Activated CD4-positive, alpha-beta T cell treated with anti-CD3 and anti-CD28 coated beads, Interleukin-10, Interleukin-2, amounts not matched to agents 100 ng/mL and 50 ng/mL, durations not matched to agents 16 hours and 8 hours (primary cell): ENCODE results near the gene SYK.

Source experiments
- DNase-seq: peaks from one replicate; pipeline ENCODE4 v3.0.0-alpha.2; 2020

The SYK gene

GRCh38 chr9:90826326-90827020 is 24.9 kb downstream of the SYK start:
- no peak for DNase-seq

DNA sequence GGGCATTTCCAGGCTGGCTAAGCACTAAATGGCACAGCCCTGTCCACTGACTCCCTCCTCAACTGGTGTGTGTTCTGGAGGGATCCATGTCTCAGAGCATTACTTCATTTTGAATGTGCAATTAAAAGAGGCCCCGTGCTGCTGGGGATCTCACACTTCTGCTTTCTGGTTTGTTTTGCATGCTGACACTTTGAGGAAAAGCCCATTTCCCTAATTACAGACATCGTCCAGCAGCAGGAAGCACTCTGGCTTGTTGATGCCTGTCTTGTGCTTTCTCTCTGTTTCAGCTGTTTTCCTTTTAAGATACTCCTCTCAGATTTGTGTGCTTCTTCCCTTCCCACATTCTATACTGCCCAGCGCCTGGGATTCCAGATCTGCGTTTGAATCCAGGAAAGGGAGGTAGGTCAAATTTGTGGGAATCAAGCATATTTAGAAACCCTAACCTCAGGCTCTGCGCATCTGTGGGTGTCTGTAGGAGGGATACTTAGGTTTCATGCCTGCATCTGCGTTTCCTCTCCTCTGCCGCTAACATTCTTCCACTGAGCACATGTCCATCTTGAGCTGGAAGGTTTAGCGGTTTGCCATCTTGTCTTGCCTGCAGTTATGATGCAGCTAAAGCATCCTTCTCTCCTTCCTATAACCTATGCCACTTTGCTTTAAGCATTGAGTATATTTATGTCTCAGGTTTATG is 25.7 kb downstream of the SYK start:
- no peak for DNase-seq

DNA sequence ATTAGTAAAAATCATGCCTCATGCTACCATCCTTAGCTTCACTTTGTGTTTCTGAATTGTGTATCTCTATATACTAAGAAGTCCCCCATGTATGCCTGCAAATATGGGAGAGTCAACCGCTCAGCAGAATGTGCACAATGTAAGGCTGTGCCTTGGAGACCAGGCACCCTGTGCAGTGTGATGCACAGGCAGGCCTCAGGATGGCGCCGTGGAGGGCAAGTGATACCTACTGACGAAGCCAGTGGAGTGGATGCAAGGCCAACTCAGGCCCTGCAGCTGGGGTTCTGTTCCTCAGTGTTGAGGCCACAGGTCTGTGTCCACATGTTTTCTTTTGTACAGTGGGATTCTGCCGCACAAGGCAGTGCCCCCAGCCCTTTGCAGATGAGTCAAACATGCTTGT is 28.4 kb downstream of the SYK start:
- DNase-seq = no peak

DNA sequence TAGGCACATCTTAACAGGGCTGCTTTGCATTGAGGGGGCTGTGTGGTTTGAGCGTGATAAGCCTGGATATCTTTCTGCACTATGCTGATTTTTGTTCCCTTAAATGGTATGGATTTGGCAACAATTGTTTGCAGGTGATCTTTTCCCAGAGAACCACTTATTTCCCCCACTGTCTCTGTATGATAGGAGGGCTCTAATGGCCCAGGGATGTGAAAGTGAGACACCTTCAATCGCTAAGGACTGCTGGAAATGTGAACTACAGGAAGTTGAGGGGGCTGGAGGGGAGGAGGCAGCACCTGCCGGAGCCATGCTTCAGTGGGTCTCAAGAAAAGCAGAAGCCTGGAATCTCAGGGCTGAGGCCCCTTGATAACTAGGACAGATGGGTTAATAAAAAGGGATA is 29.4 kb downstream of the SYK start:
- no peak for DNase-seq

DNA sequence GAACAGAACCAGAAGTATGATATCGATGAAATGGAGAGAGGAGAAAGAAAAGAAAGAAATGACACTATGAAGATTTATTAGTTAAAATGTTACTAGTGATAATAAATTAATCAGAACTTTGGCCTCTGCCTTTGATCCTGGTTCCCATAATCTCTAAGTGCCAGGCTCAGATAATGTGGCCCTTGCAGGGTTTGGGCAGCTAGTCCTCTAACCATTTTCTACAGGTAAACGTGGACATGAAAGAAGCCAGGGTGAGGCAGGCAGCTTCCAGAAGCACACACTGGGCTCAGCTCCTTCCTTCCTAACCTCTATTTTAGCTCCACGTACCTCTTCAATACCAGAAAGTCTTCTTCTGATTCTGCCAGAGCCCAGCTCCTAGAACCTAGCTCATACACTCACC is 30.6 kb downstream of the SYK start:
- DNase-seq = no peak

- DNase-seq = no peak
Observed at GRCh38 chr9:90834828-90835595, 33.4 kb downstream of the SYK start.

GRCh38 chr9:90836411-90837080 is 34.9 kb downstream of the SYK start:
- DNase-seq = no peak

DNA sequence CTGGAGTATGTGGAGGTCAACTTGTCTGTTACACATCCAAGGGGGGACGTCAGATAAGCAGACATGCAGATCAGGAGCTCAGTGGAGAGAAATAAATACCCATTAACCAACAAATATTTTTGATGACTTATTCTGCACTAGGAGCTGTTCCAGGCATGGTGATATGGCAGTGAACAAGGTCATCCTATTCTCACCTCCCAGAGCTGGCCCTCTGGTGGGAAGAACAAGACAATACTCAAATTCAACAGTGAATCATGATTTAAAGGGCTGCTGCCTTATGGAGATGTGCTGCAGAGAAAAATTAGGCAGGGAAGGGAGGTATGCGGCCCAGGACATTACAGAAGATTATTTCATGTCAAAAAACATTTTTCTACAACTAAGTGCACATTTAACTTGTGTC is 36.5 kb downstream of the SYK start:
- no peak for DNase-seq

DNA sequence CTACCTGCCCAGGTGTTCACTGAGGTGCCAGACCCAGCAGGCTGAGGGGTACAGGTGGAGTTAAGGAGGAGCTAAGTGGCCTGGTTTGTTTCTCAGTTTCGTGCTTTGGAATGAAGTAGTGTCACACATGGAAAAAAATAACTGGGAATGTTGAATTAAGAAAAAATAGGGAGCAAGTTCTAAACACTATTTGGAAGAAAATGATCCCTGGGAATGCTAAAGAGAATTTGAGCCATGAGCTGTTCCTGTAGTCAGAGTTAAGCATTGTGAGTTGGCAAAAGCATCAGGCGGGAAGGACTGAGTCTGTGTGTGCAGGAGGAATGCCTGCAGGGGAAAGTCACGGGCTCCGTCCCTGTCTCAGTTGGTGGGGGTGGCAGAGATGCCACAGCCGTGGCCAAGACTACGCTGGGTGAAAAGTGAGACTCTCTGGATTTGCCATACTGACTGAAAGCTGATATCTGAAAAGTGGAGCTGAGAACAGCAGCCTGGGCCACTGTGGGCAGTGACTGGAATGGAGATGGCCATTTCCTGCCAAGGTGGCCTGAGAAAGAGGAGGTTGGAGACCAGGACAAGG is 37.0 kb downstream of the SYK start:
- DNase-seq = no peak

DNA sequence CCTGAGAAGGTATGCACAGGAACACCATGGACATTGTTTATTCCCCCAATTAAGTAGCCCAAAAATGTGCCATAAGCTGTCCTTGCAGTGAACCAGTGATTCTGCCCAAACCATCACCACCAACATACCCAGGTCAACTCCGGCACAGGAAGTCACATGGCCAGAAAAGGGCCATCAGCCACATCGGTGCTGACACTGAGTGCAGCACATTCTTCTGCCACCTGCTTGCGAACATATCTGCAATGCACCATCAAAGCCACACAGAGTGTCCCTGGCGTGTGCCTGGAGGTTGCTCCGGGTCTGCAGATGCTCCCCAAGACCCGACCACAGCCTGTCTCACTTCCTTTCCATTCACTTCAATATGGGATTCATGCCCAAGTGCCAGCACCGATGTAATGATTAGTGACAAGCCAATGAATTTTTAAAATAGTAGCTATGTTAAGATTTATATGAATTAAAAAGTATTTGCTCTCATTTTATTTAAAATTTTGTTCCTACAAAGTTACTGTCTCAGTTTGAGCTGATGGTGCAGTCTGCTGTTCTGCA is 37.6 kb downstream of the SYK start:
- no peak for DNase-seq

DNA sequence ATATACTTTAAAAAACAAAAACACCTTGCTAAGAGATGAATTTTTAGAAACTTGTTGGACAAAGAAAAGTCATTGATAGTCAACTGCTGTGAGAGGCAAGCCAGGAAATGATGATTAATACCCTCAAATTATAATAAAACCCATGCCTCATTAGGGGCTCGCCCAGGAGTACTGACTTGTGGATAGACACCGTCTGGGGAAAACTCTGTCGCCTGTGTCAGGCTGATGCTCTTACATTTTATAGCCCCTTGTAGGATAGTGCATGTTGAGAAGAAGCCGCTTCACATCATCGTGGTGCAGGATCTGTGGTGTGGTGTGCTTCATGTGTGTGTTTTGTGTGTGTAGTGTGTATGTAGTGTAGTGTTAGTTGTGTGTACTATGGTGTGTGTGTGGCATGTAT is 39.1 kb downstream of the SYK start:
- DNase-seq = no peak

- no peak for DNase-seq
Observed at GRCh38 chr9:90841213-90841612, 39.6 kb downstream of the SYK start.

DNA sequence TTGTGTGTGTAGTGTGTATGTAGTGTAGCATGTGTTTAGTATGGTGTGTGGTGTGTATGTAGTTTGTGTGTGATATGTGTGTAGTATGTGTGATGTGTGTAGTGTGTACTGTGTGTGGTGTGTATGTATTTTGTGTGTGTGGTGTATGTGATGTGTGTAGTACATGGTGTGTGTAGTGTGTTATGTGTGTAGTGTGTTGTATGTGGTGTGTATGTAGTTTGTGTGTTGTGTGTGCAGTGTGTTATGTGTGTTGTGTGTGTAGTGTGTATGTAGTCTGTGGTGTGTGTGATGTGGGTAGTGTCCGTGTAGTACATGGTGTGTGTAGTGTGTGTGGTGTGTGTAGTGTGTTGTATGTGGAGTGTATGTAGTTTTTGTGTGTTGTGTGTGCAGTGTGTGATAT is 40.0 kb downstream of the SYK start:
- DNase-seq = no peak

- DNase-seq = no peak
Observed at GRCh38 chr9:90842176-90842777, 40.7 kb downstream of the SYK start.

DNA sequence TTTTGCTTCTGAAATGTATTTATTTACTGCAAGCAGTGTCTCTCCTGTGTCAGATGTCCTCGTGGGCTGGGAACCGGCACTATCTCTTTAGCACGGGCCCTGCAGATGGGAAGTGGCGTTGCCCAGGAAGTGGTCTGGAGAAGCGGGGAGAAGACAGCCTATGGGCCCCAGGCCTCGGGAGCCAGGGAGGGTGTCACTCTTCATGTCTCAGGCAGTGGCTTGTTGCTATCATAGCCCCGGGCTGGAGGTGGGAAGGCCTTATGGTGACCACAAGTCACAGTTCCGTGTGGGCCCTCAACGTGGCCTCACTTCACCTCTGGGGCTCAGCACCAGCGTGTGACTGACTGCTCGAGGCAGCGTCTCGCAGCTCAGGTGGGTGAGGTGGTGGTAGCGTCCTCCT is 41.4 kb downstream of the SYK start:
- DNase-seq = no peak

- no peak for DNase-seq
Observed at GRCh38 chr9:90843525-90843924, 41.9 kb downstream of the SYK start.

DNA sequence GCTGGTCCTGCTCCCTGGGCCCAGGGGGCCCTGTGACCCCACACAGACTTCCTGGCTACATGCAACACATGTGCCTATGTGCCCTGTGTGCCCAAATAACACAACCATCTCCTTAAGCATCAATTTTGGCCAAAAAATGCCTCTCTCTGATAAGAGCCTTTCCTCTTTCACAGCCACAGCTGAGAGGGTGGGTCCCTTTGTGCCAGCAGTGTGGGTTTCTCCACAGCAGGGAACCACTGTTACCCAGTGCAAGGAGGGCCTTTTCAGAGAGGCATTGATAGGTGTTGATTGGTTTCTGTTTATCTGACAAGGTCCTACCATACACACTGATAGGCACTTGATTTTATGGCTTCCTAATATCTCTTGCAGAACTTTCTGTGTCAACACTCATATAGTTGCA is 42.7 kb downstream of the SYK start:
- no peak for DNase-seq

GRCh38 chr9:90846770-90847419 is 45.3 kb downstream of the SYK start:
- DNase-seq = no peak

- DNase-seq = no peak
Observed at GRCh38 chr9:90847971-90848370, 46.4 kb downstream of the SYK start.

DNA sequence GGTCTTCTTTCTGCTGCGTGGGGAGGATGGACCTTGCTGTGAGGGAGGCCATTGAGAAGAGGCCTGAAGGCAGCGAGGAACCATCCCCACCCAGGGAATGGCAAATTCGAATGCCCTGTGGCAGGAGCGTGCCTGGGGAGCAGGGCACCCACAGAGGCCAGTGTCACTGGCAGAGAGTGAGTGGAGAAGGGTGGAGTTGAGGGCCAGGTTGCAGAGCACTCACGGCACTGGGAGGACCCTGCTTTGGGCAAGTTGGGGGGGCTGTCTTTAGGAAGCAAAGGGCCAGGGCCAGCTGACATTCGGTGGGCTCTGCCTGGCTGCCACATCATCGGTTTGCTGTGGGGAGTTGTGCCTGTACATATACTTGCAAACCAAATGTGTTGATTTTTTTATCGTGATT is 47.2 kb downstream of the SYK start:
- no peak for DNase-seq

DNA sequence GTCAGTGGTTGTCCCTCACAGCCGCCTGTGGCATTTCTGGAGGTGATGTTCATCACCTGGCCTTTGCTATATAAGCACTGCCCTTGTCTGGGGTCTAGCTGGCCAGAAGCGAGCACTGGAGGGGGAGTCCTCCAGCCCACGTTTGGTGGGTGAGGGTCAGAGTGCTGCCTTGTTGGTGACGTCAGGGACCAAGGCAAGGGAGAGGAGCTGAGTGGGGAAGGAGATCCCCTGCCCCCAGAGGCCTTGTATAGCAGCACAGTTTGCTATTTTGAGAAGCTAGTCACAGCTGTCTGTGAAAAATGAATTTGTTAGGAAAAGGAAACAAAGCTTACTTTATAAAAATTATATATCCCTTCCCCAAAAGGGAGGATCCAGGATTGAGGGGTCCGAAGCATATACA is 49.8 kb downstream of the SYK start:
- no peak for DNase-seq

- DNase-seq = no peak
Observed at GRCh38 chr9:90853945-90854344, 52.3 kb downstream of the SYK start.
